Activated CD4-positive, alpha-beta memory T cell treated with anti-CD3 and anti-CD28 coated beads, Interleukin-2, amount 10 ng/mL, durations not matched to agents 7 days and 5 days (primary cell): Measurements from ENCODE around the gene CDH13. TPM values are rescaled to one million over a fixed set of nuclear protein-coding genes. Genes with fewer than 3 reads are reported as not detected.

ENCODE experiments used
- CTCF ChIA-PET: fragments of 350-600 bp; sonication (Branson Sonifier 250); formaldehyde crosslinking; loops from one replicate; lab custom pipeline; 2021; ENCODE audit warnings: antibody characterized with exemption, inconsistent platforms; lab: Charles Lee
- POLR2A ChIA-PET: fragments of 350-600 bp; sonication (Branson Sonifier 250); formaldehyde crosslinking; loops from one replicate; lab custom pipeline; 2021; ENCODE audit warnings: antibody characterized with exemption; lab: Charles Lee
- DNase-seq: peaks from one replicate; pipeline ENCODE4 v3.0.0-alpha.2; 2020
- H3K27ac Mint-ChIP-seq: one replicate; pipeline ENCODE4 v1.8.0; 2021; ENCODE audit warnings: mild to moderate bottlenecking, mixed read lengths
- H3K27me3 Mint-ChIP-seq: one replicate; pipeline ENCODE4 v1.8.0; 2021; ENCODE audit warnings: mixed read lengths
- H3K36me3 Mint-ChIP-seq: one replicate; pipeline ENCODE4 v1.8.0; 2021; ENCODE audit warnings: low read depth, mixed read lengths
- H3K4me1 Mint-ChIP-seq: one replicate; pipeline ENCODE4 v1.8.0; 2021; ENCODE audit warnings: mixed read lengths
- H3K4me3 Mint-ChIP-seq: one replicate; pipeline ENCODE4 v1.8.0; 2021; ENCODE audit warnings: mild to moderate bottlenecking, mixed read lengths
- H3K9me3 Mint-ChIP-seq: one replicate; pipeline ENCODE4 v1.8.0; 2021; ENCODE audit warnings: mixed read lengths
- total RNA-seq, 2 experiments: library from RNA; stranded (reverse); gene quantifications; one replicate each; pipeline ENCODE4 v1.2.3, GENCODE V29; 2021

The CDH13 gene
- total RNA-seq, 2 experiments from 2014 or later, result not detected

- DNase-seq, result no peak
- H3K36me3 Mint-ChIP-seq, result no peaks in the 10 kb centered on the region
- H3K27ac Mint-ChIP-seq, result no peak overlapping the region
- ChIA-PET POLR2A (no interaction called here), CTCF (no interaction called here)
- no peak overlapping the region for H3K4me3 Mint-ChIP-seq
- peaks cover 17% of the 10 kb centered on the region for H3K27me3 Mint-ChIP-seq
- peaks cover 3% of the 10 kb centered on the region for H3K4me1 Mint-ChIP-seq
- H3K9me3 Mint-ChIP-seq, result no peaks in the 10 kb centered on the region
Measured at GRCh38 chr16:82767808-82768207, 141.0 kb downstream of the CDH13 start.

GRCh38 chr16:82769845-82770244 is 143.1 kb downstream of the CDH13 start:
- H3K9me3 Mint-ChIP-seq, result no peaks in the 10 kb centered on the region
- POLR2A ChIA-PET, result no interaction called here
- H3K36me3 Mint-ChIP-seq, result no peaks in the 10 kb centered on the region
- no peak overlapping the region for H3K4me3 Mint-ChIP-seq
- H3K27me3 Mint-ChIP-seq, result peaks cover 17% of the 10 kb centered on the region
- H3K4me1 Mint-ChIP-seq, result peaks cover 4% of the 10 kb centered on the region
- no peak overlapping the region for H3K27ac Mint-ChIP-seq
- no peak for DNase-seq
- CTCF ChIA-PET, result no interaction called here

- H3K27me3 Mint-ChIP-seq, result peaks cover 10% of the 10 kb centered on the region
- H3K27ac Mint-ChIP-seq, result no peak overlapping the region
- no peaks in the 10 kb centered on the region for H3K36me3 Mint-ChIP-seq
- no peaks in the 10 kb centered on the region for H3K9me3 Mint-ChIP-seq
- ChIA-PET CTCF (no interaction called here), POLR2A (no interaction called here)
- peaks cover 15% of the 10 kb centered on the region for H3K4me1 Mint-ChIP-seq
- no peak for DNase-seq
- H3K4me3 Mint-ChIP-seq, result no peak overlapping the region
Measured at GRCh38 chr16:82772215-82772614, 145.4 kb downstream of the CDH13 start.

- peaks cover 15% of the 10 kb centered on the region for H3K4me1 Mint-ChIP-seq
- no peak for DNase-seq
- no peaks in the 10 kb centered on the region for H3K9me3 Mint-ChIP-seq
- H3K36me3 Mint-ChIP-seq, result no peaks in the 10 kb centered on the region
- POLR2A ChIA-PET, result no interaction called here
- no peak overlapping the region for H3K4me3 Mint-ChIP-seq
- no peak overlapping the region for H3K27ac Mint-ChIP-seq
- H3K27me3 Mint-ChIP-seq, result peaks cover 4% of the 10 kb centered on the region
- CTCF ChIA-PET, result no interaction called here
Measured at GRCh38 chr16:82773018-82773417, 146.2 kb downstream of the CDH13 start.

- no peak overlapping the region for H3K4me3 Mint-ChIP-seq
- no peaks in the 10 kb centered on the region for H3K36me3 Mint-ChIP-seq
- peaks cover 18% of the 10 kb centered on the region for H3K4me1 Mint-ChIP-seq
- CTCF ChIA-PET, result no interaction called here
- POLR2A ChIA-PET, result no interaction called here
- H3K9me3 Mint-ChIP-seq, result no peaks in the 10 kb centered on the region
- H3K27ac Mint-ChIP-seq, result no peak overlapping the region
- no peak for DNase-seq
- H3K27me3 Mint-ChIP-seq, result peaks cover 7% of the 10 kb centered on the region
Measured at GRCh38 chr16:82776470-82777146, 149.8 kb downstream of the CDH13 start.

GRCh38 chr16:82782715-82783251 is 156.0 kb downstream of the CDH13 start:
- no peak overlapping the region for H3K4me3 Mint-ChIP-seq
- no peaks in the 10 kb centered on the region for H3K36me3 Mint-ChIP-seq
- peaks cover 7% of the 10 kb centered on the region for H3K27me3 Mint-ChIP-seq
- peaks cover 9% of the 10 kb centered on the region for H3K4me1 Mint-ChIP-seq
- DNase-seq, result no peak
- ChIA-PET CTCF (no interaction called here), POLR2A (no interaction called here)
- no peaks in the 10 kb centered on the region for H3K9me3 Mint-ChIP-seq
- no peak overlapping the region for H3K27ac Mint-ChIP-seq

GRCh38 chr16:82783933-82784572 is 157.3 kb downstream of the CDH13 start:
- Mint-ChIP-seq H3K4me3 (no peak overlapping the region), H3K4me1 (peaks cover 9% of the 10 kb centered on the region), H3K27ac (no peak overlapping the region), H3K9me3 (no peaks in the 10 kb centered on the region), H3K36me3 (no peaks in the 10 kb centered on the region), H3K27me3 (peaks cover 7% of the 10 kb centered on the region)
- ChIA-PET CTCF (no interaction called here), POLR2A (no interaction called here)
- no peak for DNase-seq

- Mint-ChIP-seq H3K36me3 (no peaks in the 10 kb centered on the region), H3K4me3 (no peak overlapping the region), H3K9me3 (no peaks in the 10 kb centered on the region), H3K27me3 (peaks cover 4% of the 10 kb centered on the region), H3K4me1 (peaks cover 9% of the 10 kb centered on the region), H3K27ac (no peak overlapping the region)
- no peak for DNase-seq
- CTCF ChIA-PET, result no interaction called here
- POLR2A ChIA-PET, result no interaction called here
Measured at GRCh38 chr16:82784573-82784968, 157.8 kb downstream of the CDH13 start.

GRCh38 chr16:82788225-82788624 is 161.5 kb downstream of the CDH13 start:
- Mint-ChIP-seq H3K36me3 (no peaks in the 10 kb centered on the region), H3K9me3 (peaks cover 2% of the 10 kb centered on the region), H3K27me3 (no peaks in the 10 kb centered on the region), H3K4me1 (peaks cover 2% of the 10 kb centered on the region), H3K27ac (no peak overlapping the region), H3K4me3 (no peak overlapping the region)
- CTCF ChIA-PET, result no interaction called here
- no peak for DNase-seq
- POLR2A ChIA-PET, result no interaction called here

- no peaks in the 10 kb centered on the region for H3K36me3 Mint-ChIP-seq
- H3K4me1 Mint-ChIP-seq, result peaks cover 2% of the 10 kb centered on the region
- H3K4me3 Mint-ChIP-seq, result no peak overlapping the region
- POLR2A ChIA-PET, result no interaction called here
- peaks cover 2% of the 10 kb centered on the region for H3K9me3 Mint-ChIP-seq
- no peaks in the 10 kb centered on the region for H3K27me3 Mint-ChIP-seq
- CTCF ChIA-PET, result no interaction called here
- H3K27ac Mint-ChIP-seq, result no peak overlapping the region
- no peak for DNase-seq
Measured at GRCh38 chr16:82788919-82789318, 162.2 kb downstream of the CDH13 start.

- H3K27me3 Mint-ChIP-seq, result no peaks in the 10 kb centered on the region
- ChIA-PET POLR2A (no interaction called here), CTCF (no interaction called here)
- no peak for DNase-seq
- H3K27ac Mint-ChIP-seq, result no peak overlapping the region
- no peaks in the 10 kb centered on the region for H3K36me3 Mint-ChIP-seq
- H3K9me3 Mint-ChIP-seq, result peaks cover 2% of the 10 kb centered on the region
- no peak overlapping the region for H3K4me3 Mint-ChIP-seq
- H3K4me1 Mint-ChIP-seq, result no peaks in the 10 kb centered on the region
Measured at GRCh38 chr16:82792693-82793092, 165.9 kb downstream of the CDH13 start.

- DNase-seq, result no peak
- H3K27ac Mint-ChIP-seq, result no peak overlapping the region
- no peaks in the 10 kb centered on the region for H3K4me1 Mint-ChIP-seq
- H3K36me3 Mint-ChIP-seq, result no peaks in the 10 kb centered on the region
- H3K9me3 Mint-ChIP-seq, result peaks cover 2% of the 10 kb centered on the region
- H3K4me3 Mint-ChIP-seq, result no peak overlapping the region
- ChIA-PET CTCF (no interaction called here), POLR2A (interaction anchor here (1.3 kb wide), 1 partner anchor 14 kb away, joined by 3 read pairs; no protein-coding TSS in a partner anchor)
- no peaks in the 10 kb centered on the region for H3K27me3 Mint-ChIP-seq
Measured at GRCh38 chr16:82793528-82794245, 166.9 kb downstream of the CDH13 start.

- POLR2A ChIA-PET, result no interaction called here
Measured at GRCh38 chr16:82796047-82796446, 169.3 kb downstream of the CDH13 start.

More at GRCh38 chr16:82796047-82796446, 169.3 kb downstream of the CDH13 start:
- no peak overlapping the region for H3K4me3 Mint-ChIP-seq
- no peak overlapping the region for H3K27ac Mint-ChIP-seq
- CTCF ChIA-PET, result no interaction called here
- no peak for DNase-seq
- H3K36me3 Mint-ChIP-seq, result no peaks in the 10 kb centered on the region
- no peaks in the 10 kb centered on the region for H3K27me3 Mint-ChIP-seq
- peaks cover under 1% of the 10 kb centered on the region for H3K4me1 Mint-ChIP-seq
- H3K9me3 Mint-ChIP-seq, result peaks cover 3% of the 10 kb centered on the region
